ENCODE results near the gene ZNF44.

Gene ZNF44

DNA sequence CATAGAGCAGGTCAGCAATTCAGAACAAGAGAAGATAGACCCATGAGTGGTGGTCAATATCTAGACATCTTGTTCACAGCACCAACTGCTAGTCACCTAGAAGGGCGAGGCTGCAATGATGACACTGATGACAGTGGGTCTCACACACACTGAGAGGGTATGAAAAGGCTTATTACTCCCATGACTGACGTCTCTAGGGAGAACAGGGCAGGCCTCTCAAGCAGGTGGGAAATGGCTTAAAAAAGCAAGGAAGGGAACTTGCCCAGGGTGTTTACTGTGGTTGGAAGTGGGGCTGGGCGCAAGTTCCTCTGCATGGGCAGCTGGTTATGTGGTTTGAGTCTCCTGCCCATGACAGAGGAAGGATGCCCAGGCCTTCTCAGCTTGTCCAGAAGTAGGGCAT lies 33.8 kb downstream of the ZNF44 start:
- no peak for DNase-seq

- no peak for DNase-seq
These were observed 34.4 kb downstream of the ZNF44 start for GRCh38 chr19:12260236-12260635.

- DNase-seq, result no peak
These were observed 39.3 kb downstream of the ZNF44 start for GRCh38 chr19:12255372-12255771.

DNA sequence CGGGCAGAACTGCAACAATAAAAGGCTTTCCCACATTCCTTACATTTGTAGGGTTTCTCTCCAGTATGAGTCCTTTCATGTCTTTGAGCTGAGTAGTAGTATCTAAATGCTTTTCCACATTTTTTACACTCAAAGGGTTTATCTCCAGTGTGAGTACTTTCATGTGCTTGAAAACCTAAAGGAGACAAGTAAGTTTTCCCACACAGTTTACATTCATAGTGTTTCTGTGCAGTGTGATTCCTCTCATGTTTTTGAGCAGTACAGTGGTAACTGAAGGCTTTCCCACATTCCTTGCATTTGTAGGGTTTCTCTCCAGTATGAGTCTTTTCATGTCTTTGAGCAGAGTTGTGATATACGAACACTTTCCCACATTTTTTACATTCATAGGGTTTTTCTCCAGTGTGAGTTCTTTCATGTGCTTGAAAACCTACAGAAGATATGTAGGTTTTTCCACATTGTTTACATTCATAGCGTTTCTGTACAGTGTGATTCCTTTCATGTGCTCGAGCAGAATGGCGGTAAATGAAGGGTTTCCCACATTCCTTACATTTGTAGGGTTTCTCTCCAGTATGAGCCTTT lies 47.0 kb downstream of the ZNF44 start:
- DNase-seq, result no peak

- no peak for DNase-seq
These were observed 50.3 kb downstream of the ZNF44 start for GRCh38 chr19:12244370-12244769.

DNA sequence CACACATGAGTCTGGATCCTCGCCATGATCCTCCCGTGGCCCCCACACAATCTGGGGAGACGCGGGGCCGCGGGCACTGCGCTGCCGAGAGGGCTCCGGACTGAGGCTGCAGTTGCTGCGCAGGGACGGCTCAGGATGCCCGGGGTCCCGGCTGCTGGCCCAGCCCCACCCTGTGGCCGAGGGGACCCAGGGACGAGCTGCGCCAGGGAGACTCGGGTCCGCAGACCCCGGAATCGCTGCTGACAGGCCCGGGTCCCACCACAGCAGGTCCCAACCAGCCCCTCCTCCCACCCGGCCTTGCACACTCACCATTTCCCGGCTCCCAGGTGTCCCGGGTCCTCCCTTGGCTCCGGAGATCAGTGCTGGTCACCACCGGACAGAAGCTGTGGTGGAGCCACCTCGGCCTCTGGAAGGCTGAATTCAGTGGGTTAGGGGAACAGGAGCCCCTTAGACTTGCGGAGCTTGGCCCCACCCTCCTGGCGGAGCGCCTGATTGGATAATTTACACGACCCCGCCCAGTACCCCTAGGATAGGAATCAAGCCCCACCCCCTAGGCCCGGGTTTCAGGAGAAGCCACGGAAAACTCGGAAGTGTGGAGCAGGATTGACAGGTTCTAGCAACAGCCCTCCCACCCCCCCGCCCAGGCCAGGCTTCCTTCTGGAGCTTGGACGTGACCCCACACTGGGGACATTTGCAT lies 57.4 kb downstream of the ZNF44 start:
- no peak for DNase-seq

DNA sequence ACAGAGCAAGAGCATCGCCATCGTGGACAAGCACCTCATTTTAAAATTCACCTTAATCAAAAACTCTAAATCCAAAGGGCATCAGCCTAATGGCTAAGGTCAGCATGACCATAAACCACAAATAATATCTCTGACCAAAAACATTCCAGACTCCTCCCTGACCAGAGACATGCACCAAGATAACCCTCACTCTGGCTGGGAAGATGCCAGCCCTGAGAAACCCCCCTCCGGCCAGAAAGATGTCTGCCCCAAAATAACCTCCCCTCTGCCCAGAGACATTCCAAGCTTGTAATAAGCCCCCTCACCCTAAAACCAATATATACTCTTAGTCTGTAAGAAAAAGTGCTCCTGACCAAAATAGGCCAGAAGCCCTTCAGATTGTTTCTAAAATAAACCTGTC lies 61.7 kb downstream of the ZNF44 start:
- no peak for DNase-seq

GRCh38 chr19:12230751-12231733 lies 63.6 kb downstream of the ZNF44 start:
- no peak for DNase-seq

DNA sequence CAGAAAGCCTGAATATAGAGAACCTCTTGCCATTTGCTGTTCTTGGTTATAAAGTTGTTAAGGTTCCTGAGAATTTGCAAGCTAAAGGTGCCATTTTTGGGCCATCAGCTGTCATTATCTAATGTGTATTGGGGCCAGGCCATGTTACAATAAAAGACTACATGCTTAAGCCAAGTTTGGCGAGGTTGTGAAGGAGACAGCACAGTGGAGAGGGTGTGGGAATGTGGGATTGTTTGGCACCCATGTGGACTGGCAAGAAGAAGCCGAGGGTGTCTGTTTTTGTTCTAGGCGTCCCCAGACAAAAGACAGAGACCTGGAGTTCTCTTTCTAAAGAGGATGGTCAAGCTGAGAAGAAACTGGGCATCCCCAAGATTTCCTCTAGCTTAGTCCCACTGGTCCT lies 64.7 kb downstream of the ZNF44 start:
- DNase-seq, result no peak

DNA sequence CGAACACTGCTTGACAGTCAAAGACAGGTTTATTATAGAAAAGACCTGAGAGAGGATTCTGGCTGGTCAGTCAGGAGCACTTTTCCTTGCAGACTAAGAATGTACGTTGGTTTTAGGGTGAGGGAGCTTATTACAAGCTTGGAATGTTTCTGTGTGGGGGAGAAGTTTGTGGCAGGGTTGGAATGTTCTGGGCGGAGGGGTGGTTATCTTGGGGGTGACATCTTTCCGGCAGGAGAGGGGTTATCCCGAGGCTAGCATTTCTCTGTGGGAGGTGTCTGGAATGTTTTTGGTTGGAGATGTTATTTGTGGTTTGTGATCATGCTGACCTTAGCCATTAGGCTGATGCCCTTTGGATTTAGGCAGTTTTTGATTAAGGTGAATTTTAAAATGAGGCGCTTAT lies 70.0 kb downstream of the ZNF44 start:
- no peak for DNase-seq

DNA sequence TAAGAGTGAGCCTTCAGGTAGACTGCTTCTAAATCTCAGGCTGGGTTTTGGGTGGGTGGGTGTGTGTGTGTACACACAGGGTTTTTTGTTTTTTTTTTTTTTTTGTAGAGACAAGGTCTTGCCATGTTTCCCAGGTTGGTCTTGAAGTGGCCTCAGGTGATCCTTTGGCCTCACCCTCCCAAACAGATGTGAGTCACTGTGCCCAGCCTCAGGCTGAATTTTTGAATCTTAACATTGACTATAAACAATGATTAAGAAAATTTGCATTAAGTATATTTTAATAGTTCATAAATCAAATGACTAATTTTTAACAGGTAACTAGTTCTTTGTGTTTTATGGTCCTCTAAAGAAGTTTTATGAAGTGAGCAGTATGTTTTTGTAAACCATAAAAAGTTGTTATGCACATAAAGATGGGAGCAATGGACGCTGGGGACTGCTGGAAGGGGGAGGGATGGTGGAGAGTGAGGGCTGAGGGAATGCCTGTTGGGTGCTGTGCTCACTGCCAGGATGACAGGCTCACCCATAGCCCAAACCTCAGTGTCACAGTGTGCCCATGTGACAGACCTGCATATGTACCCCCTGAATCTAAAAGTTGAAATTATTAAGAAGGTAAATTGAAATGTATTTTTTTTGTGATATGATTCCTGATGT lies 71.6 kb downstream of the ZNF44 start:
- DNase-seq, result no peak

Measured in activated CD4-positive, alpha-beta T cell treated with anti-CD3 and anti-CD28 coated beads, Interleukin-10, Interleukin-2, amounts not matched to agents 100 ng/mL and 50 ng/mL, durations not matched to agents 16 hours and 8 hours (primary cell).